K562 (cell line): ENCODE results near the gene GNAQ. TPM values are rescaled to one million over a fixed set of nuclear protein-coding genes. Genes with fewer than 3 reads are reported as not detected.

Source experiments
- ATAC-seq: fragments of 200-7000 bp; cut with Tn5 transposase; 3 replicates; pipeline ENCODE4 v1.9.1; 2020; ENCODE audit warnings: moderate library complexity
- BruUV-seq: library from RNA; stranded (reverse); fragments of 400-500 nt; replicated peaks from 2 replicates; lab custom pipeline; 2021; lab: Mats Ljungman, UMichigan
- CTCF ChIA-PET: fragments of 300-600 bp; formaldehyde crosslinking; extraction: SDS; loops from one replicate; lab custom pipeline; 2021; ENCODE audit warnings: low intra/inter-chr PET ratio; lab: Yijun Ruan, JAX
- POLR2A ChIA-PET: fragments of 300-600, 350-650 bp; sonication (Branson Sonifier 250); formaldehyde crosslinking; extraction: SDS; loops from one replicate; lab custom pipeline; 2021; ENCODE audit warnings: antibody characterized with exemption, inconsistent platforms; lab: Yijun Ruan, JAX
- DNase-seq, 4 experiments: peaks; one replicate each; pipeline versions ENCODE4 v3.0.0 to v3.0.0-alpha.2; 2011 to 2018; ENCODE audit warnings: low spot score in 3 of 4, mixed read lengths in 3 of 4; ENCODE audit errors: extremely low read depth in 1 of 4
- FAIRE-seq: peaks from 2 replicates; lab custom pipeline; 2011; peaks lifted over from hg19 to GRCh38; lab: Jason Lieb, UNC
- H2AFZ ChIP-seq: 2 replicates; pipeline ENCODE4 v1.6.0; 2011; ENCODE audit warnings: low read depth, low read length, control low read depth, inconsistent platforms
- H3K27ac ChIP-seq: fragments of 200-600 bp; 3 replicates; pipeline ENCODE4 v1.8.0; 2011; ENCODE audit warnings: low read depth, mild to moderate bottlenecking, control low read depth, inconsistent platforms, low read length, moderate library complexity, mixed read lengths; ENCODE audit errors: extremely low read depth
- H3K27me3 ChIP-seq, 2 experiments: fragments of 300-600 bp in 1 of 2; 2 replicates in 1 of 2; 3 replicates in 1 of 2; pipeline versions ENCODE4 v1.6.0 to v1.8.0; 2011; ENCODE audit warnings: inconsistent platforms in 2 of 2, low read length in 2 of 2, mild to moderate bottlenecking in 1 of 2, mixed read lengths in 1 of 2, moderate library complexity in 1 of 2; ENCODE audit not compliant: control insufficient read depth in 2 of 2, insufficient read depth in 2 of 2
- H3K36me3 ChIP-seq: fragments of 300-600 bp; 3 replicates; pipeline ENCODE4 v1.8.0; 2011; ENCODE audit warnings: mild to moderate bottlenecking, low read length, inconsistent platforms; ENCODE audit not compliant: control insufficient read depth, insufficient read depth
- H3K4me1 ChIP-seq, 2 experiments: fragments of 200-600 bp in 1 of 2; replicated peaks in 1 of 2; 2 replicates in 1 of 2; 3 replicates in 1 of 2; pipeline versions ENCODE4 v1.5.1 to v1.8.0; 2011; ENCODE audit warnings: inconsistent platforms in 2 of 2, low read length in 2 of 2, mild to moderate bottlenecking in 1 of 2, mixed read lengths in 1 of 2, moderate library complexity in 1 of 2; ENCODE audit not compliant: control insufficient read depth in 2 of 2, insufficient read depth in 2 of 2
- H3K4me2 ChIP-seq: 2 replicates; pipeline ENCODE4 v1.6.1; 2011; ENCODE audit warnings: low read length, control low read depth, inconsistent platforms, mixed read lengths; ENCODE audit not compliant: insufficient read depth
- H3K4me3 ChIP-seq: fragments of 200-600 bp; sonication (generic), shearing (Covaris generic); 2 replicates; pipeline ENCODE4 v1.5.1; 2016; ENCODE audit warnings: control low read depth, inconsistent platforms
- H3K79me2 ChIP-seq: fragments of 200-600 bp; 3 replicates; pipeline ENCODE4 v1.8.0; 2011; ENCODE audit warnings: low read length, inconsistent platforms; ENCODE audit not compliant: control insufficient read depth, insufficient read depth
- H3K9ac ChIP-seq, 2 experiments: 2 replicates each; pipeline versions ENCODE4 v1.6.0 to v1.6.1; 2011; ENCODE audit warnings: low read depth in 2 of 2, low read length in 2 of 2, control low read depth in 1 of 2, inconsistent platforms in 1 of 2, mild to moderate bottlenecking in 1 of 2, mixed read lengths in 1 of 2; ENCODE audit not compliant: insufficient read depth in 1 of 2
- H3K9me1 ChIP-seq: one replicate; pipeline ENCODE4 v1.6.0; 2011; ENCODE audit warnings: inconsistent platforms, mild to moderate bottlenecking, low read length, moderate library complexity; ENCODE audit not compliant: control insufficient read depth, insufficient read depth
- H3K9me3 ChIP-seq: replicated peaks from 2 replicates; pipeline ENCODE4 v1.5.1; 2011; ENCODE audit warnings: low read depth, low read length, inconsistent platforms; ENCODE audit not compliant: control insufficient read depth, insufficient read depth
- H4K20me1 ChIP-seq: replicated peaks from 2 replicates; pipeline ENCODE4 v1.6.1; 2011; ENCODE audit warnings: low read length, inconsistent platforms, mixed read lengths; ENCODE audit not compliant: control insufficient read depth, insufficient read depth
- ARID2 ChIP-seq: fragments of 450-650 bp; IDR thresholded peaks from 2 replicates; pipeline ENCODE4 v1.6.1; 2017; ENCODE audit warnings: antibody characterized with exemption, mild to moderate bottlenecking
- FOXP4 ChIP-seq: sonication (generic); formaldehyde crosslinking; IDR thresholded peaks from 2 replicates; pipeline ENCODE4 v1.8.0; 2022; ENCODE audit warnings: mild to moderate bottlenecking, missing genetic modification reagents, borderline replicate concordance
- HDAC2 ChIP-seq: fragments of 450-650 bp; IDR thresholded peaks from 2 replicates; pipeline ENCODE4 v1.6.1; 2016; ENCODE audit warnings: mild to moderate bottlenecking
- HOMEZ ChIP-seq: fragments of 250-450 bp; sonication (Bioruptor Pico); IDR thresholded peaks from 2 replicates; pipeline ENCODE4 v1.4.0; 2020; ENCODE audit warnings: mild to moderate bottlenecking, moderate library complexity
- HOXB6 ChIP-seq: fragments of 250-450 bp; sonication (Bioruptor Pico); IDR thresholded peaks from 2 replicates; pipeline ENCODE4 v1.5.1; 2022; ENCODE audit warnings: mild to moderate bottlenecking, borderline replicate concordance
- ILF3 ChIP-seq: fragments of 450-650 bp; IDR thresholded peaks from 2 replicates; pipeline ENCODE4 v1.6.1; 2018; ENCODE audit warnings: antibody characterized with exemption, mild to moderate bottlenecking, moderate library complexity, borderline replicate concordance
- MXD1 ChIP-seq: fragments of 250-450 bp; sonication (Bioruptor Pico); IDR thresholded peaks from 2 replicates; pipeline ENCODE4 v1.8.0; 2021; ENCODE audit warnings: borderline replicate concordance, mild to moderate bottlenecking, moderate library complexity; ENCODE audit not compliant: poor library complexity, severe bottlenecking
- POU5F1 ChIP-seq: fragments of 150-350 bp; IDR thresholded peaks from 2 replicates; pipeline ENCODE4 v1.6.1; 2014; ENCODE audit warnings: borderline replicate concordance, low read length, low read depth, mild to moderate bottlenecking; ENCODE audit not compliant: partially characterized antibody
- RBM14 ChIP-seq: fragments of 200-400 bp; formaldehyde crosslinking; IDR thresholded peaks from 2 replicates; pipeline ENCODE4 v1.6.1; 2018; ENCODE audit warnings: low read depth, mild to moderate bottlenecking, low read length, moderate library complexity, borderline replicate concordance; ENCODE audit not compliant: insufficient read depth
- TRIM24 ChIP-seq, 2 experiments: fragments of 450-650 bp; IDR thresholded peaks; 2 replicates each; pipeline ENCODE4 v1.6.1; 2016
- ZNF134 ChIP-seq: fragments of 250-450 bp; sonication (Bioruptor Pico); conservative IDR thresholded peaks from 2 replicates; pipeline ENCODE4 v1.4.0; 2020
- ZNF311 ChIP-seq: fragments of 250-450 bp; sonication (Bioruptor Pico); IDR thresholded peaks from 2 replicates; pipeline ENCODE4 v1.4.0; 2020; ENCODE audit warnings: mild to moderate bottlenecking, moderate library complexity
- ZNF57 ChIP-seq: fragments of 450-650 bp; formaldehyde crosslinking; IDR thresholded peaks from 2 replicates; pipeline ENCODE4 v1.4.0; 2020; ENCODE audit warnings: mild to moderate bottlenecking, moderate library complexity
- WGBS: fragments of 100-300 bp; shearing (Covaris generic); methylation state at CpG from one replicate; pipeline ENCODE4 v1.1.6; 2016; ENCODE audit warnings: low coverage, mixed read lengths; ENCODE audit not compliant: insufficient coverage; ENCODE audit errors: missing lambda C conversion rate; 5-methylcytosine and 5-hydroxymethylcytosine counted together
- in situ Hi-C: fragments of 300-500 bp; cut with MboI; formaldehyde crosslinking; loops from 4 replicates; pipeline ENCODE4 v1.15.0; 2018; ENCODE audit warnings: inconsistent platforms, mixed read lengths
- intact Hi-C: fragments of 100-400 bp; cut with micrococcal nuclease; formaldehyde crosslinking; loops from 2 replicates; pipeline ENCODE4 v1.14.2; 2022
- polyA plus RNA-seq, 8 experiments: library from polyadenylated mRNA; depleted of rRNA in 4 of 8; stranded (reverse) in 5 of 8; unstranded in 3 of 8; fragments of >200 nt; fragmentation: Nextera tagmentation in 2 of 8; fragmentation: Illumina TruSeq in 1 of 8; extraction: Ambion mirVana in 2 of 8; extraction: Trizol in 1 of 8; gene quantifications; 2 replicates each; pipeline versions ENCODE4 v1.2.1 to v1.2.3, GENCODE V29; 2011 to 2014; ENCODE audit warnings: inconsistent platforms in 1 of 8, missing spikeins in 1 of 8
- total RNA-seq, 7 experiments: library from RNA; depleted of rRNA in 6 of 7; stranded (reverse); fragments of >200 nt in 6 of 7; fragmentation: Illumina TruSeq in 2 of 7; extraction: Trizol in 2 of 7; gene quantifications; 2 replicates each; pipeline versions ENCODE4 v1.2.1 to v1.2.3, GENCODE V29; 2011 to 2021; ENCODE audit warnings: low replicate concordance in 1 of 7

The GNAQ gene
- total and polyA plus RNA-seq, 9 of the 15 experiments (the other 6 are each of a cell fraction or from before 2014, with no cell fraction given) = 4.8 to 27.9 (median 17.5) TPM

DNA sequence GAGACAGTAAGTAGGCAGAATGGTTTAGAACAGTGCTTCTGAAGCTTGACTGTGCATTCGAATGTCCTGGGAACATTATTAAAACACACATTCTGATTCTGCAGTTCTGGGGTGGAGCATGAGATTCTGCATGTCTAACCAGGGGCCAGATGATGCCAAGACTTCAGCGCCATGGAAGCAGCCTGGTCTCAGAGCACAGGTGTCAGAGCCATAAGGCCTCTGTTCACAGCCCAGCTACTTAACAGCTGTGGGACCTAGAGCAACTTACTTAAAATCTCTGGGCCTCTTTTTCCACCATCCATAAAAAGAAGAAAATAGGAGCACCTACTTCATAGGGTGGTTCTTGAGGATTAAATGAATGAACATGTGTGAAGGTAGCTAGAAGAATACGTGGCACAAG is 84.0 kb downstream of the GNAQ start:
- in situ Hi-C loops = no loop called here
- no peak overlapping the region for H3K4me2 ChIP-seq
- no peak overlapping the region for H3K27ac ChIP-seq
- H3K9ac ChIP-seq = no peak overlapping the region
- no peak for FAIRE-seq
- no peak for DNase-seq
- no peak for TF ChIP-seq HOXB6
- TF ChIP-seq ILF3 = no peak
- TF ChIP-seq ZNF311 (CRISPR knock-in tag) = no peak
- TF ChIP-seq RBM14 = no peak
- TF ChIP-seq HDAC2 = no peak
- no peak for TF ChIP-seq FOXP4 (CRISPR knock-in tag)
- TF ChIP-seq TRIM24 (IDR thresholded peaks at IDR 0.05) = no peak
- no peak for TF ChIP-seq HOMEZ (CRISPR knock-in tag)
- no peak for TF ChIP-seq ARID2
- no peak for TF ChIP-seq POU5F1
- TF ChIP-seq MXD1 (CRISPR knock-in tag) = no peak
- TF ChIP-seq ZNF134 = no peak
- no peak for TF ChIP-seq ZNF57
- TF ChIP-seq, all 486 proteins: peak for 0
- no peaks in the 10 kb centered on the region for H3K9me3 ChIP-seq
- no peaks in the 10 kb centered on the region for H4K20me1 ChIP-seq
- intact Hi-C loops = no loop called here
- H3K36me3 ChIP-seq = peaks cover 5% of the 10 kb centered on the region; the same call in 1 of the 3 replicates
- no peak overlapping the region for H2AFZ ChIP-seq
- no peak for ATAC-seq
- ChIA-PET CTCF (no interaction called here), POLR2A (no interaction called here)
- H3K4me1 ChIP-seq = peaks cover 0 to 41% of the 10 kb centered on the region in 2 experiments; a peak in 4 of 5 replicates
- WGBS = 72% methylated on average over 3 of the region's 3 CpGs
- no peak overlapping the region for H3K4me3 ChIP-seq
- H3K27me3 ChIP-seq = no peaks in the 10 kb centered on the region
- no peaks in the 10 kb centered on the region for H3K9me1 ChIP-seq
- peaks cover 91% of the 10 kb centered on the region for H3K79me2 ChIP-seq
- no TSS peak for BruUV-seq
